Stimulated activated CD4-positive, alpha-beta T cell treated with anti-CD3 and anti-CD28 coated beads, Interleukin-2, amount 100 ng/mL, for 48 hours (primary cell): ENCODE measurements around the gene DSG1.
"Not testable (repeated sequence)": the region's sequence is repeated elsewhere in the genome, so short reads cannot be mapped to it uniquely, and the experiment has no call there.

Experiments
- DNase-seq, 2 donors: peaks; one replicate each; pipeline ENCODE4 v3.0.0-alpha.2; 2020

DSG1 gene

GRCh38 chr18:31353336-31353735, 35.4 kb downstream of the DSG1 start:
- DNase-seq = not testable (repeated sequence)

DNA sequence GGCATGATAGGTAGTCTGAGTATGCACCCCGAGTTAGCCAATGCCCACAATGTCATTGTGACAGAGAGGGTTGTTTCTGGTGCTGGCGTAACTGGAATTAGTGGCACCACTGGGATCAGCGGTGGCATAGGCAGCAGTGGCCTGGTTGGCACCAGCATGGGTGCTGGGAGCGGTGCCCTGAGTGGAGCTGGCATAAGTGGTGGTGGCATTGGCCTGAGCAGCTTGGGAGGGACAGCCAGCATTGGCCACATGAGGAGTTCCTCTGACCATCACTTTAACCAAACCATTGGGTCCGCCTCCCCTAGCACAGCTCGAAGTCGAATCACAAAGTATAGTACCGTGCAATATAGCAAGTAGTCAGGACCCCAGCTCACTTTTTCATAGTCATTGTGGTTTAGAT, 37.0 kb downstream of the DSG1 start:
- DNase-seq = no peak

- no peak for DNase-seq
These were observed 38.1 kb downstream of the DSG1 start for GRCh38 chr18:31356025-31356424.

DNA sequence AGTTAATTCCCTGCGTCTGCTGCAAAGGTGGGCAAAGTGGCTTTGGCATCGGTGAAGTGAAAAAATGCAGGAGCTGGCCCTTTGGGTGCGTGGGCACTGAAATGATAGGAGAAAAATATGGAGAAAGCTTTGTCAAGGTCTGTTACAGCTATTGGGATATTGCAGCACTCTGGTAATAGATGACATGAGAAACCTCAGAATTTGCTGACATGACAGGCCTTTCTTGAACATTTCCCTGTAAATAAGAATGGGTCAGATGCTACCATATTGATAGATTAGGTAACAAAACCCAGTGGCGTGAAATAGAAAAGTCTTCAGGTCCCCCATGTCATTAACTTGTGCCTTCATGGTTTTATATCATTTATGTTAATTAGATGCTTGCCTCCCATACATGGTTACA, 46.2 kb downstream of the DSG1 start:
- no peak for DNase-seq

DNA sequence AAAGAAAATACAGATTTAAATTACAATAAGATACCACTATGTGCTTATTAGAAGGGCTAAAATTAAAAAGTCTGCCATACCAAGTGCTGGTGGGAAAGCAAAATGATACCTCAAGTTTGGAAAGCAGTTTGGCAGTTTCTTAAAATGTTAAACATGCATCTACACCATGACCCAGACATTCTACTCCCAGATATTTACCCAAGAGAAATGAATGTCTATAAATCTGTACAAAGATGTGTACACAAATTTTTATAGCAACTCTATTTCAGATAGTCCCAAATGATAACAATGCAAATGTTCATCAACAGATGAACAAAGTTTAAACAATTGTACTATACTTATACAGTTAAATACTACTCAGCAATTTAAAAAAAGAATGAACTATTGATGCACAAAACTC, 51.5 kb downstream of the DSG1 start:
- no peak for DNase-seq

GRCh38 chr18:31371989-31372388, 54.0 kb downstream of the DSG1 start:
- DNase-seq = no peak

- DNase-seq = no peak
These were observed 55.7 kb downstream of the DSG1 start for GRCh38 chr18:31373641-31374040.

DNA sequence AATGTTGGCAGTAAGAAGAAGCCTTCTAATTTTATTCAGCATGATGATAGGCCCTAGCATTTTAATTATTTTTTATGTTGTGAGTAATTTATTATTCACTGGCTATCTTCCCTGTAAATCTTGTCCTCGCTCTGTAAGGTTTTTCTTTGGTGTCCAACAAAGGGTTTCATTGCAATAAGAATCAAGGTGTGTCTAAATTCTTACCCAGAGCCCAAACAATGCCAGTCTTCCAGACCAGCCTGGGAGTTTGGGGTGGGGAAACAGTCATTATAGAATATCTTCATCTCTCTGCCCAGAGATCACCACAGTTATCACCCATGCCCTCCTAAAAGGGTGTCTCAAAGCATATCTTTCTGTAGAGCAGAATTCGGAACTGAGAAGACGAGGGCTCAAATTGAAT, 58.5 kb downstream of the DSG1 start, which contains the start of gene DSG4:
DSG4 (plus strand) TSS at position 301 of the 400 bp plus-strand sequence. CDS start 135 bp downstream, outside the sequence.
- no peak for DNase-seq

GRCh38 chr18:31380912-31381311, 63.0 kb downstream of the DSG1 start:
- no peak for DNase-seq

DNA sequence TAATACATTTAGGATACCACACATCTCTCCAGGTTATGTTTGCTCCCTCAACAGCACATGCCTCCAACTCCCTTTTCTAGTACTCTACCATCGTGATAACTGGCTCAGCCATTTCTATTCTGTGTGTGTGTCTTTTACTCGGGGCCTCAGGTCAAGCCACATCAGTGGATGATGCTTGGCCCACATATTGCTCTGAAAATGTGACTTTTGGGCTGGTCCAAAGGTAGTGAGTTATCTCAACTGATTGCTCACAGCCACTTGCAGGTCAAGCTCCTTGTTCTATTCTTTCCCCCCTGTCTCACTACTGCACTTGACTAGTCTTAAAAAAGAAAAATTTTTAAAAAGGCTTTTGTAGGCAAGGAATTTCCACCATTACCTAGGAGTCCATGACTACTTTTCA, 64.1 kb downstream of the DSG1 start:
- no peak for DNase-seq

DNA sequence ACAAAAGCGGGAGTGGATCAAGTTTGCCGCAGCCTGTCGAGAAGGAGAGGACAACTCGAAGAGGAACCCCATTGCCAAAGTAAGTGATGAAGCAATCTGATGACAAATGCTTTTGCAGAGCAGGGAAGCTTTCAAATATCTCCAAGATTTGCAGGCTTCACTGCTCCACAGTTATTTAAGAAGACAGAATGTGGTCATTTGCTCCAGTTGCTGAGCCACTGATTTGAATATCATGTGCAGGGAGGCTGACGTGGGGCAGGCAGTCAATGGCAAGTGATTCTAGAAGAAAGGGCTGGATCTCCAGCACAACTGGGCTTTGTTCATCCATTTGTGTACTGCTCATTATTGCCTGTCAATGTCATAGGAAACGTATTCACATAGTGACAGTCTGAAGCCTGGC, 68.8 kb downstream of the DSG1 start:
- DNase-seq = no peak

DNA sequence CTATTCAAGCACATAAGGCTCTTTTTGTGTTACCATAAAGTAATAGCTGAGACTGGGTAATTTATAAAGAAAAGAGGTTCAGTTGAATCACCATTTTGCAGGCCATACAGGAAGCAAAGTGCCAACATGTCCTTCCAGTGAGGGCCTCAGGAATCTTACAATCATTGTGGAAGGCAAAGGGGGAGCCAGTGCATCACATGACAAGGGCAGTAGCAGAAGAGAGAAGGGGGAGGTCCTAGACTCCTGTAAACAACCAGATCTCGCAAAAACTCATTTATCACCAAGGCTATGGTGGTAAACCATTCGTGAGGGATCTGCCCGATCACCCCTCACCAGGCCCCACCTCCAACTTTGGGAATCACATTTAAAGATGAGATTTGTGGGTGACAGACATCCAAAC, 75.3 kb downstream of the DSG1 start:
- no peak for DNase-seq

DNA sequence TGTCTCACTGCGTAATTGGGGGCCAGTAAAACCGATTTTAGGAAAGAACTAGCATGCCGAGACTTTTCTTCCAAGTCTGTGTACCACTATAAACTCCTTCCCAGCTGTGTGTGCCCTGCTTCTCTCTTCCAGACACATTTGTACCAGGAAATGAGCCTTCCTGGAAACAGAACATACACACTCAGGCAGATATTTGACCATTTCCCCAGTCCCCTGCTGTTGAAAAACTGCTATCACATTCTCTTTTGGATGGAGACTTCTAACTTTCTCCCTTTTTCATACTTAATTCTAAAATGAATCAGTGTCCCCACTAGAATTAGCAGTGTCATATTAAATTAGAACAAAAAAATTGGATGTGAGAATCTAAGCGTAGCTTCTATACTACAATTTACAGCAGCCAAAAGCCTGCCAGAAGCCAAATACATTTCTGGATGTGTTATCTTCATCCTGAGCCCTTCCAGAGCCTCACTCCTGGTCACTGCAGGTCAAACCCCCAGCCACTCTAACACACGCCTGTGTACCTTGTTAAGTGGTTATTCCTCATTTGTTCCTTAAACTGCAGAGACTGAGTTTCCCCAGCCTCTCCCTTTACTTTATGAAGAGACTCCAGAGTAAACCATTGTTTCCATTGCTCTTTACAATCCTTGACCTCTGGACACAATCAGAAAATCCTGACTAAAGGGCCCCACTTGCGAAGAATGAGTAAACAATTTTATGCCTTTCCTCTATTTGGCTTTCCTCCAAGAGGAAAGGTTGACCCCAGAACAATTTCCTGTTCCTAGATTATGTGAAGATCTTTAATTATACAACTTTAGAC, 79.0 kb downstream of the DSG1 start:
- DNase-seq = no peak

- no peak for DNase-seq
These were observed 80.2 kb downstream of the DSG1 start for GRCh38 chr18:31398191-31398590.

DNA sequence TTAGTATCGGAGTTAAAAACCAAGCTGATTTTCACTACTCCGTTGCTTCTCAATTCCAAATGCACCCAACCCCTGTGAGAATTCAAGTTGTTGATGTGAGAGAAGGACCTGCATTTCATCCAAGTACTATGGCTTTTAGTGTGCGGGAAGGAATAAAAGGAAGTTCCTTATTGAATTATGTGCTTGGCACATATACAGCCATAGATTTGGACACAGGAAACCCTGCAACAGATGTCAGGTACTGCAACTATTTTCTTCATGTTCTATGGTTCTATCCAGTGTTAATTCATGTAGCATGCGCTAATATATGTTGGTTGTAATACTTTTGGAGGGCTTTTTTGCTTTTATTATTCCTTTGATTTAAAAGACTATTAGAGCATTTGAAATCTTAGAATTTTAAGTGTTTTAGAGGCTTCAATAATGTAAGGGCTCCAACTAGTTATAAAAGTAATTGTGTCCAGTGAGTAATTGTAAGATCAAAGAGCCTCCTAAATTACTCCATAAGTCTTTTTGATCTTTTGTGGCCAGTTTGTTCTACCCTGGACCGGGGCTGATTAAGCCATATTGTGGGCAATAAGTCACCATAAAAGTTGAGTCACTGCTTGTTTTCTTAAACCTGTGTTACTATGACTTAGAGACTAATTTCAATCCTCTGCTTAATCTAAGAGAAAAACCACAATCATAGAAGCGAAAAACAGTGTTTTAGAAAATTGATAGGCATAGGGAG, 81.5 kb downstream of the DSG1 start:
- DNase-seq = no peak

- no peak for DNase-seq
These were observed 83.4 kb downstream of the DSG1 start for GRCh38 chr18:31401156-31402025.

DNA sequence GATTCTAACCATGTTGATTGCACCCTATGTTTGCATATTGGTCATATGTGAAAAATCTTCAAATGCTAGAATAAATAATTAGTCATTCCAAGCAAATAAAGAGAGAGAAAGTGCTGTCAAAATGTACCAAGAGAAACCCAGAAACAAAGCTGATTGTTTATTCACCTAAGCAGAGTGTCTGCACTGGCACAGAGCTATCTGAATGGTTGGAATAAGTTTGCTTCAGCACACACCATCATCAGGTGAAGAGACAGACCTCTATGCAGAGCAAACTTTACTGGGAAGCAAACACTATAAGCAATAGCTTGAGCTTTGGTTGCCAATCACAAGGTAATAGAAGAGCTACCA, 84.0 kb downstream of the DSG1 start:
- DNase-seq = no peak

DNA sequence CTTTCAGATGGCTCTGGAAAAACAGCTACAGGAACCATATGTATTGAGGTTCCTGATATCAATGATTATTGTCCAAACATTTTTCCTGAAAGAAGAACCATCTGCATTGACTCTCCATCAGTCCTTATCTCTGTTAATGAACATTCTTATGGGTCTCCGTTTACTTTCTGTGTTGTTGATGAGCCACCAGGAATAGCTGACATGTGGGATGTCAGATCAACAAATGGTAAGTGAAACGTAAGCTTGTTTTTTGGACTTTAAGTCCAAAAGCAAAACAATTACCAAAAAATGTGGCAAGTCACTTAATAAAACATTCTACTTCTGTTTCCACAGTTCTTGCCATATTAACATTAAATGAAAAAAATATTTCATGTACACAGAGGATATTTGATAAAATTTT, 85.4 kb downstream of the DSG1 start:
- DNase-seq = no peak
